ENCODE data around the gene RYR3. TPM values are rescaled to one million over a fixed set of nuclear protein-coding genes. Genes with fewer than 3 reads are reported as not detected.

Gene RYR3
- total RNA-seq, 1 donor from 2014 or later = 0.08 TPM

GRCh38 chr15:33296050-33296449 lies 14.7 kb upstream of the RYR3 start:
- Histone ChIP-seq H3K27ac (replicated peaks) (no peak overlapping the region), H3K4me3 (no peak overlapping the region), H3K9me3 (replicated peaks) (no peaks in the 10 kb centered on the region), H3K27me3 (ENCODE audit: low read depth) (peaks cover 41% of the 10 kb centered on the region), H3K36me3 (no peaks in the 10 kb centered on the region), H3K4me1 (peaks cover 7% of the 10 kb centered on the region)
- DNase-seq = no peak
- intact Hi-C loops (cut with micrococcal nuclease) = loop anchor here (10.0 kb wide), 1 partner anchor 409 kb away; no protein-coding TSS in a partner anchor
- no peak for TF ChIP-seq CTCF (IDR thresholded peaks at IDR 0.05; ENCODE audit: borderline replicate concordance)

GRCh38 chr15:33296856-33297255 lies 13.9 kb upstream of the RYR3 start:
- DNase-seq = no peak
- no peak overlapping the region for H3K4me3 ChIP-seq
- peaks cover 47% of the 10 kb centered on the region for H3K27me3 ChIP-seq (ENCODE audit: low read depth)
- no peak overlapping the region for H3K27ac ChIP-seq (replicated peaks)
- no peak for TF ChIP-seq CTCF (IDR thresholded peaks at IDR 0.05; ENCODE audit: borderline replicate concordance)
- peaks cover 7% of the 10 kb centered on the region for H3K4me1 ChIP-seq
- intact Hi-C loops (cut with micrococcal nuclease) = loop anchor here (10.0 kb wide), 1 partner anchor 408 kb away; no protein-coding TSS in a partner anchor
- no peaks in the 10 kb centered on the region for H3K9me3 ChIP-seq (replicated peaks)
- H3K36me3 ChIP-seq = no peaks in the 10 kb centered on the region

GRCh38 chr15:33298631-33299030 lies 12.1 kb upstream of the RYR3 start:
- H3K4me1 ChIP-seq = no peaks in the 10 kb centered on the region
- H3K9me3 ChIP-seq (replicated peaks) = no peaks in the 10 kb centered on the region
- intact Hi-C loops (cut with micrococcal nuclease) = loop anchor here (10.0 kb wide), 1 partner anchor 406 kb away; no protein-coding TSS in a partner anchor
- peaks cover 54% of the 10 kb centered on the region for H3K27me3 ChIP-seq (ENCODE audit: low read depth)
- TF ChIP-seq CTCF (IDR thresholded peaks at IDR 0.05; ENCODE audit: borderline replicate concordance) = no peak
- no peak overlapping the region for H3K4me3 ChIP-seq
- H3K36me3 ChIP-seq = no peaks in the 10 kb centered on the region
- no peak overlapping the region for H3K27ac ChIP-seq (replicated peaks)
- no peak for DNase-seq

- no peak overlapping the region for H3K27ac ChIP-seq (replicated peaks)
- no peak overlapping the region for H3K4me3 ChIP-seq
- intact Hi-C loops (cut with micrococcal nuclease) = no loop called here
- H3K27me3 ChIP-seq (ENCODE audit: low read depth) = peaks cover 56% of the 10 kb centered on the region
- DNase-seq = no peak
- no peaks in the 10 kb centered on the region for H3K9me3 ChIP-seq (replicated peaks)
- no peaks in the 10 kb centered on the region for H3K4me1 ChIP-seq
- H3K36me3 ChIP-seq = no peaks in the 10 kb centered on the region
- TF ChIP-seq CTCF (IDR thresholded peaks at IDR 0.05; ENCODE audit: borderline replicate concordance) = no peak
These were observed 5.8 kb upstream of the RYR3 start for GRCh38 chr15:33304924-33305323.

GRCh38 chr15:33309602-33310276 lies 1.0 kb upstream of the RYR3 start:
- no peaks in the 10 kb centered on the region for H3K9me3 ChIP-seq (replicated peaks)
- no peak overlapping the region for H3K4me3 ChIP-seq
- no peaks in the 10 kb centered on the region for H3K36me3 ChIP-seq
- H3K27me3 ChIP-seq (ENCODE audit: low read depth) = peaks cover 77% of the 10 kb centered on the region
- no peak overlapping the region for H3K27ac ChIP-seq (replicated peaks)
- intact Hi-C loops (cut with micrococcal nuclease) = no loop called here
- DNase-seq = no peak
- TF ChIP-seq CTCF (IDR thresholded peaks at IDR 0.05; ENCODE audit: borderline replicate concordance) = no peak
- H3K4me1 ChIP-seq = peaks cover 12% of the 10 kb centered on the region

Measured in left ventricle myocardium inferior (tissue), 1 donor.